ENCODE data around the gene RTL10. TPM values are rescaled to one million over a fixed set of nuclear protein-coding genes. Genes with fewer than 3 reads are reported as not detected.

The RTL10 gene
- total RNA-seq, 1 experiment from 2014 or later = 7.6 TPM

- DNase-seq (ENCODE audit: low read depth) = no peak
Observed at GRCh38 chr22:19876314-19876940, 21.8 kb upstream of the RTL10 start.

GRCh38 chr22:19875531-19876313 lies 21.0 kb upstream of the RTL10 start:
- no peak for DNase-seq (ENCODE audit: low read depth)

- no peak for DNase-seq (ENCODE audit: low read depth)
Observed at GRCh38 chr22:19875061-19875530, 20.4 kb upstream of the RTL10 start.

- no peak for DNase-seq (ENCODE audit: low read depth)
Observed at GRCh38 chr22:19874307-19875060, 19.8 kb upstream of the RTL10 start.

- DNase-seq (ENCODE audit: low read depth) = no peak
Observed at GRCh38 chr22:19873960-19874306, 19.3 kb upstream of the RTL10 start.

GRCh38 chr22:19873138-19873959 lies 18.7 kb upstream of the RTL10 start:
- DNase-seq (ENCODE audit: low read depth) = no peak

- DNase-seq (ENCODE audit: low read depth) = no peak
Observed at GRCh38 chr22:19872779-19873137, 18.1 kb upstream of the RTL10 start.

- DNase-seq (ENCODE audit: low read depth) = no peak
Observed at GRCh38 chr22:19871845-19872778, 17.4 kb upstream of the RTL10 start.

- DNase-seq (ENCODE audit: low read depth) = no peak
Observed at GRCh38 chr22:19871023-19871844, 16.6 kb upstream of the RTL10 start.

- DNase-seq (ENCODE audit: low read depth) = no peak
Observed at GRCh38 chr22:19870153-19871022, 15.7 kb upstream of the RTL10 start.

GRCh38 chr22:19869497-19870152 lies 15.0 kb upstream of the RTL10 start:
- DNase-seq (ENCODE audit: low read depth) = no peak

- no peak for DNase-seq (ENCODE audit: low read depth)
Observed at GRCh38 chr22:19868773-19869471, 14.2 kb upstream of the RTL10 start.

GRCh38 chr22:19868333-19868732 lies 13.7 kb upstream of the RTL10 start:
- DNase-seq (ENCODE audit: low read depth) = no peak

GRCh38 chr22:19867617-19868016 lies 12.9 kb upstream of the RTL10 start:
- no peak for DNase-seq (ENCODE audit: low read depth)

GRCh38 chr22:19866665-19867009 lies 12.0 kb upstream of the RTL10 start:
- DNase-seq (ENCODE audit: low read depth) = no peak

- DNase-seq (ENCODE audit: low read depth) = no peak
Observed at GRCh38 chr22:19865141-19865829, 10.6 kb upstream of the RTL10 start.

GRCh38 chr22:19864538-19865106 lies 9.9 kb upstream of the RTL10 start:
- DNase-seq (ENCODE audit: low read depth) = no peak

Data from M059J (cell line).